Neural cell (in vitro differentiated cells): Measurements from ENCODE around the gene ABHD13. TPM values are rescaled to one million over a fixed set of nuclear protein-coding genes. Genes with fewer than 3 reads are reported as not detected.

ENCODE experiments used
- H2AFZ ChIP-seq: fragments of 200-600, 300-800 bp; sonication (generic), shearing (Covaris generic); 2 replicates; pipeline ENCODE4 v1.6.0; 2014; ENCODE audit warnings: low read depth, mild to moderate bottlenecking, antibody characterized with exemption, low read length, moderate library complexity
- H3F3A ChIP-seq: fragments of 200-600 bp; shearing (Covaris generic); 2 replicates; pipeline ENCODE4 v1.6.1; 2016; ENCODE audit warnings: mild to moderate bottlenecking, moderate library complexity, mixed read lengths, antibody characterized with exemption, low read length; ENCODE audit not compliant: insufficient read depth, poor library complexity, severe bottlenecking
- H3K27ac ChIP-seq: fragments of 200-600, 300-800 bp; sonication (generic), shearing (Covaris generic); 2 replicates; pipeline ENCODE4 v1.5.1; 2014; ENCODE audit warnings: mild to moderate bottlenecking, low read length, moderate library complexity
- H3K27me3 ChIP-seq: fragments of 300-800, 200-600 bp; sonication (generic), shearing (Covaris generic); 2 replicates; pipeline ENCODE4 v1.6.0; 2014; ENCODE audit warnings: mild to moderate bottlenecking, low read depth, low read length, moderate library complexity; ENCODE audit not compliant: insufficient read depth
- H3K36me3 ChIP-seq: fragments of 300-800, 200-600 bp; sonication (generic), shearing (Covaris generic); 2 replicates; pipeline ENCODE4 v1.5.1; 2014; ENCODE audit warnings: mild to moderate bottlenecking, antibody characterized with exemption, low read length, moderate library complexity; ENCODE audit not compliant: insufficient read depth
- H3K4me2 ChIP-seq: fragments of 300-800, 200-600 bp; sonication (generic), shearing (Covaris generic); 2 replicates; pipeline ENCODE4 v1.6.0; 2014; ENCODE audit warnings: mild to moderate bottlenecking, low read length
- H3K4me3 ChIP-seq: fragments of 300-800, 200-600 bp; sonication (generic), shearing (Covaris generic); 2 replicates; pipeline ENCODE4 v1.5.1; 2014; ENCODE audit warnings: mild to moderate bottlenecking, low read length, moderate library complexity
- H3K79me2 ChIP-seq: fragments of 200-600 bp; shearing (Covaris generic); replicated peaks from 2 replicates; pipeline ENCODE4 v1.6.0; 2014; ENCODE audit warnings: mild to moderate bottlenecking, low read length, moderate library complexity; ENCODE audit not compliant: insufficient read depth
- H3K9ac ChIP-seq: fragments of 300-800, 200-600 bp; sonication (generic), shearing (Covaris generic); 2 replicates; pipeline ENCODE4 v1.6.1; 2016; ENCODE audit warnings: mild to moderate bottlenecking, low read length, mixed read lengths
- H3K9me2 ChIP-seq: fragments of 200-600 bp; shearing (Covaris generic); 2 replicates; pipeline ENCODE4 v1.6.1; 2016; ENCODE audit warnings: mild to moderate bottlenecking, low read length, mixed read lengths; ENCODE audit not compliant: insufficient read depth
- H3K9me3 ChIP-seq: fragments of 200-600, 300-800 bp; sonication (generic), shearing (Covaris generic); 2 replicates; pipeline ENCODE4 v1.6.1; 2016; ENCODE audit warnings: mild to moderate bottlenecking, mixed run types, low read length, moderate library complexity, mixed read lengths
- H4K20me1 ChIP-seq: fragments of 200-600 bp; shearing (Covaris generic); 2 replicates; pipeline ENCODE4 v1.6.1; 2016; ENCODE audit warnings: mild to moderate bottlenecking, mixed run types; ENCODE audit not compliant: insufficient read depth
- EP300 ChIP-seq: fragments of 450-650 bp; conservative IDR thresholded peaks from 2 replicates; pipeline ENCODE4 v1.6.1; 2014; ENCODE audit warnings: antibody characterized with exemption, mild to moderate bottlenecking, moderate library complexity; ENCODE audit not compliant: poor library complexity, severe bottlenecking
- EZH2 ChIP-seq: fragments of 200-600, 300-800 bp; shearing (Covaris generic), sonication (generic); IDR thresholded peaks from 2 replicates; pipeline ENCODE4 v1.6.1; 2014; ENCODE audit warnings: antibody characterized with exemption, low read length, borderline replicate concordance, mild to moderate bottlenecking; ENCODE audit not compliant: insufficient read depth, poor library complexity, severe bottlenecking
- MXI1 ChIP-seq: fragments of 450-650 bp; conservative IDR thresholded peaks from 2 replicates; pipeline ENCODE4 v1.6.1; 2014; ENCODE audit warnings: antibody characterized with exemption, mild to moderate bottlenecking; ENCODE audit not compliant: poor library complexity, severe bottlenecking
- POLR2AphosphoS5 ChIP-seq: IDR thresholded peaks from 2 replicates; pipeline ENCODE4 v1.6.1; 2012
- RAD21 ChIP-seq: fragments of 450-650 bp; conservative IDR thresholded peaks from 2 replicates; pipeline ENCODE4 v1.6.1; 2014; ENCODE audit warnings: antibody characterized with exemption, mild to moderate bottlenecking, moderate library complexity
- SMC3 ChIP-seq: fragments of 450-650 bp; conservative IDR thresholded peaks from 2 replicates; pipeline ENCODE4 v1.6.1; 2014; ENCODE audit warnings: antibody characterized with exemption, mild to moderate bottlenecking, moderate library complexity; ENCODE audit not compliant: poor library complexity
- TAF1 ChIP-seq: IDR thresholded peaks from 2 replicates; pipeline ENCODE4 v1.6.1; 2012; ENCODE audit warnings: low read depth
- polyA plus RNA-seq: library from polyadenylated mRNA; depleted of rRNA; stranded (reverse); fragments of >200 nt; gene quantifications from 2 replicates; pipeline ENCODE4 v1.2.3, GENCODE V29; 2014
- TF ChIP-seq, protein P1 (sequence below): fragments of 450-650 bp; IDR thresholded peaks from 2 replicates; pipeline ENCODE4 v1.5.1; 2014; ENCODE audit warnings: antibody characterized with exemption, mild to moderate bottlenecking, moderate library complexity; ENCODE audit not compliant: poor library complexity, severe bottlenecking
- TF ChIP-seq, protein P2 (sequence below): IDR thresholded peaks from 2 replicates; pipeline ENCODE4 v1.6.1; 2012; ENCODE audit warnings: borderline replicate concordance

Gene ABHD13
- polyA plus RNA-seq, 1 donor from 2014 or later = 14.4 TPM

GRCh38 chr13:108168929-108169328 is 49.3 kb upstream of the ABHD13 start (continued):
- TF ChIP-seq EZH2 = no peak

- no peaks in the 10 kb centered on the region for H4K20me1 ChIP-seq
- H3K4me3 ChIP-seq = no peak overlapping the region
- TF ChIP-seq MXI1 = no peak
- no peak for TF ChIP-seq EZH2
- TF ChIP-seq, protein P1, sequence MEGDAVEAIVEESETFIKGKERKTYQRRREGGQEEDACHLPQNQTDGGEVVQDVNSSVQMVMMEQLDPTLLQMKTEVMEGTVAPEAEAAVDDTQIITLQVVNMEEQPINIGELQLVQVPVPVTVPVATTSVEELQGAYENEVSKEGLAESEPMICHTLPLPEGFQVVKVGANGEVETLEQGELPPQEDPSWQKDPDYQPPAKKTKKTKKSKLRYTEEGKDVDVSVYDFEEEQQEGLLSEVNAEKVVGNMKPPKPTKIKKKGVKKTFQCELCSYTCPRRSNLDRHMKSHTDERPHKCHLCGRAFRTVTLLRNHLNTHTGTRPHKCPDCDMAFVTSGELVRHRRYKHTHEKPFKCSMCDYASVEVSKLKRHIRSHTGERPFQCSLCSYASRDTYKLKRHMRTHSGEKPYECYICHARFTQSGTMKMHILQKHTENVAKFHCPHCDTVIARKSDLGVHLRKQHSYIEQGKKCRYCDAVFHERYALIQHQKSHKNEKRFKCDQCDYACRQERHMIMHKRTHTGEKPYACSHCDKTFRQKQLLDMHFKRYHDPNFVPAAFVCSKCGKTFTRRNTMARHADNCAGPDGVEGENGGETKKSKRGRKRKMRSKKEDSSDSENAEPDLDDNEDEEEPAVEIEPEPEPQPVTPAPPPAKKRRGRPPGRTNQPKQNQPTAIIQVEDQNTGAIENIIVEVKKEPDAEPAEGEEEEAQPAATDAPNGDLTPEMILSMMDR = no peak
- TF ChIP-seq SMC3 = no peak
- TF ChIP-seq RAD21 = no peak
- TF ChIP-seq EP300 = no peak
- no peak for TF ChIP-seq POLR2AphosphoS5
- TF ChIP-seq TAF1 = no peak
- TF ChIP-seq, protein P2, sequence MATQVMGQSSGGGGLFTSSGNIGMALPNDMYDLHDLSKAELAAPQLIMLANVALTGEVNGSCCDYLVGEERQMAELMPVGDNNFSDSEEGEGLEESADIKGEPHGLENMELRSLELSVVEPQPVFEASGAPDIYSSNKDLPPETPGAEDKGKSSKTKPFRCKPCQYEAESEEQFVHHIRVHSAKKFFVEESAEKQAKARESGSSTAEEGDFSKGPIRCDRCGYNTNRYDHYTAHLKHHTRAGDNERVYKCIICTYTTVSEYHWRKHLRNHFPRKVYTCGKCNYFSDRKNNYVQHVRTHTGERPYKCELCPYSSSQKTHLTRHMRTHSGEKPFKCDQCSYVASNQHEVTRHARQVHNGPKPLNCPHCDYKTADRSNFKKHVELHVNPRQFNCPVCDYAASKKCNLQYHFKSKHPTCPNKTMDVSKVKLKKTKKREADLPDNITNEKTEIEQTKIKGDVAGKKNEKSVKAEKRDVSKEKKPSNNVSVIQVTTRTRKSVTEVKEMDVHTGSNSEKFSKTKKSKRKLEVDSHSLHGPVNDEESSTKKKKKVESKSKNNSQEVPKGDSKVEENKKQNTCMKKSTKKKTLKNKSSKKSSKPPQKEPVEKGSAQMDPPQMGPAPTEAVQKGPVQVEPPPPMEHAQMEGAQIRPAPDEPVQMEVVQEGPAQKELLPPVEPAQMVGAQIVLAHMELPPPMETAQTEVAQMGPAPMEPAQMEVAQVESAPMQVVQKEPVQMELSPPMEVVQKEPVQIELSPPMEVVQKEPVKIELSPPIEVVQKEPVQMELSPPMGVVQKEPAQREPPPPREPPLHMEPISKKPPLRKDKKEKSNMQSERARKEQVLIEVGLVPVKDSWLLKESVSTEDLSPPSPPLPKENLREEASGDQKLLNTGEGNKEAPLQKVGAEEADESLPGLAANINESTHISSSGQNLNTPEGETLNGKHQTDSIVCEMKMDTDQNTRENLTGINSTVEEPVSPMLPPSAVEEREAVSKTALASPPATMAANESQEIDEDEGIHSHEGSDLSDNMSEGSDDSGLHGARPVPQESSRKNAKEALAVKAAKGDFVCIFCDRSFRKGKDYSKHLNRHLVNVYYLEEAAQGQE = no peak
- no peak overlapping the region for H3K4me2 ChIP-seq
- no peaks in the 10 kb centered on the region for H3K79me2 ChIP-seq
- no peaks in the 10 kb centered on the region for H3K9me2 ChIP-seq
- no peaks in the 10 kb centered on the region for H3K36me3 ChIP-seq
- H3F3A ChIP-seq = no peaks in the 10 kb centered on the region
- no peak overlapping the region for H2AFZ ChIP-seq
- no peaks in the 10 kb centered on the region for H3K9me3 ChIP-seq
- H3K27me3 ChIP-seq = no peaks in the 10 kb centered on the region
- H3K9ac ChIP-seq = no peak overlapping the region
- no peak overlapping the region for H3K27ac ChIP-seq
Measured at GRCh38 chr13:108176685-108177274, 41.4 kb upstream of the ABHD13 start.

GRCh38 chr13:108178078-108178477 is 40.1 kb upstream of the ABHD13 start:
- H3K4me3 ChIP-seq = no peak overlapping the region
- no peaks in the 10 kb centered on the region for H3F3A ChIP-seq
- no peaks in the 10 kb centered on the region for H3K79me2 ChIP-seq
- H4K20me1 ChIP-seq = no peaks in the 10 kb centered on the region
- no peak overlapping the region for H3K4me2 ChIP-seq
- H3K27me3 ChIP-seq = no peaks in the 10 kb centered on the region
- H3K27ac ChIP-seq = no peak overlapping the region
- TF ChIP-seq EP300 (no peak), SMC3 (no peak), TAF1 (no peak), EZH2 (no peak), MXI1 (no peak), RAD21 (no peak), POLR2AphosphoS5 (no peak)
- TF ChIP-seq, protein P1 = no peak
- TF ChIP-seq, protein P2 = no peak
- H3K9me2 ChIP-seq = no peaks in the 10 kb centered on the region
- H3K36me3 ChIP-seq = no peaks in the 10 kb centered on the region
- no peaks in the 10 kb centered on the region for H3K9me3 ChIP-seq
- no peak overlapping the region for H2AFZ ChIP-seq
- no peak overlapping the region for H3K9ac ChIP-seq
